Activated T-cell treated with anti-CD3 and anti-CD28 coated beads, Interleukin-2, amount 50 U/mL, for 72 hours (primary cell): Measurements from ENCODE around the gene NEURL1B. TPM values are rescaled to one million over a fixed set of nuclear protein-coding genes. Genes with fewer than 3 reads are reported as not detected.

ENCODE experiments used
- ATAC-seq, 2 donors: fragments of 150-1000 bp; cut with Tn5 transposase; replicated peaks in 1 of 2; 2 replicates each; pipeline ENCODE4 v1.10.0; 2021; ENCODE audit warnings: moderate library complexity in 2 of 2, mild to moderate bottlenecking in 1 of 2
- DNase-seq, 2 donors: peaks; one replicate each; pipeline ENCODE4 v3.0.0; 2021 to 2022; ENCODE audit warnings: mixed read lengths in 1 of 2
- H3K27ac Mint-ChIP-seq: one replicate; pipeline ENCODE4 v1.8.0; 2022; ENCODE audit warnings: mild to moderate bottlenecking, moderate library complexity, mixed read lengths
- H3K27me3 Mint-ChIP-seq: one replicate; pipeline ENCODE4 v1.8.0; 2022; ENCODE audit warnings: low read depth, mixed read lengths
- H3K36me3 Mint-ChIP-seq, 2 donors: one replicate each; pipeline ENCODE4 v1.8.0; 2022; ENCODE audit warnings: mixed read lengths in 2 of 2, mild to moderate bottlenecking in 1 of 2; ENCODE audit not compliant: insufficient read depth in 2 of 2
- H3K4me1 Mint-ChIP-seq: one replicate; pipeline ENCODE4 v1.8.0; 2022; ENCODE audit warnings: low read depth, mixed read lengths
- H3K4me3 Mint-ChIP-seq, 2 donors: one replicate each; pipeline ENCODE4 v1.8.0; 2022; ENCODE audit warnings: mild to moderate bottlenecking in 2 of 2, mixed read lengths in 2 of 2, moderate library complexity in 2 of 2
- H3K9me3 Mint-ChIP-seq, 2 donors: one replicate each; pipeline ENCODE4 v1.8.0; 2022; ENCODE audit warnings: mixed read lengths in 2 of 2
- total RNA-seq, 2 donors: library from RNA; stranded (reverse); gene quantifications; one replicate each; pipeline ENCODE4 v1.2.3, GENCODE V29; 2022

Gene NEURL1B
- total RNA-seq, 2 donors from 2014 or later = 0.29 to 0.63 TPM

- no peak for DNase-seq
- peaks cover 10% of the 10 kb centered on the region for H3K4me1 Mint-ChIP-seq
- no peaks in the 10 kb centered on the region for H3K36me3 Mint-ChIP-seq
- H3K27me3 Mint-ChIP-seq = peaks cover 9% of the 10 kb centered on the region
- no peak overlapping the region for H3K4me3 Mint-ChIP-seq
- no peaks in the 10 kb centered on the region for H3K9me3 Mint-ChIP-seq
- H3K27ac Mint-ChIP-seq = no peak overlapping the region
- no peak for ATAC-seq
Measured at GRCh38 chr5:172696171-172696849, 55.2 kb downstream of the NEURL1B start.

DNA sequence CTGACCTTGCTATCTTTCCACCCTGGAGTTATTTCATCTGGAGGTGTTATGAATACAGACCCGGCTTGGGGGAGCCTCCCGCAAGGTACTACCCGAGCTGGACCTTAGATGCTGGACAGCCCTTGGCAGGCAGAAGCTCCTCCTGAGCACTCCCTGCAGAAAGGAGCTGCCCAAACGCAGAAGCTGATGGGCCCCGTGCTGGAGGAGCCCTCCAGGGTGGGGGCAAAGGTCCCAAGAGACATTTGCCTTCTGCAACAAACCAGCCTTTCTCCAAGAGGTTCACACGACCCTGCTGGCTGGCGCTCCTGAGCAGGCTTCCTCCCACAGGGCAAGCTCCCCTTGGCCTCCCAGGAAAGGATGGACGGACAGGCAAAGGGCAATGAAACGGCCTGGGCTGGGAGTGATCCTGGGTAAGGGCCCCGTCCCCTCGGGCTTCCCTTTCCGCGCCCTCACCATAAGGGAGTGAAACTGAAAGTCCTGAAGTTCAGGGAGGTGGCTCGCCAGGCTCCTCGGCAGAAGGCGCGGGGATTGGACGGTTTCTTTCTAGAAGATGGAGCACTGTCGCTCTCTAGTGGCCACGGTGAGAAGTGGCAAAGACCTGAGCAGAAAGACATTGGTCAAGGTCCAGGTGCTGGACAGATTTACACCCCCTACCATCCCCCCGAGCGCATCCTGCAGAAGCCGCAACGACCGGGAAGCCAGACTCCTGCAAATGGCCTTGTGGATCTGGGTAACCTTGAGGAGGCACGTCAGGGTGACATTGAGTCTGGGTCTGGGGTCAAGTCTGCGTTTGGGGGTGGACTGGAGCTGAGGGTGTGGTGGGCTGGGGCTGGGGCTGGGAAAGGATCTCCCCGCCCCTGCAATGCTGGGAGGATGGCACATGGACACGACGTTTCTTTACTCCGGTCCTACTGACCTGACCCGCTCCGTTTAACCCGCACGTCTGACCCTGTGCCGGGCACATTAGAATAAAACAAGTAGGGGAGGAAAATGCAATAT, 56.4 kb downstream of the NEURL1B start:
- Mint-ChIP-seq H3K4me3 (peak overlapping the region; percentile 79 to 93), H3K36me3 (no peaks in the 10 kb centered on the region), H3K27me3 (peaks cover 18% of the 10 kb centered on the region), H3K27ac (peak overlapping the region; percentile 82), H3K4me1 (peaks cover 18% of the 10 kb centered on the region), H3K9me3 (no peaks in the 10 kb centered on the region)
- ATAC-seq = peak; percentile 92 to 94
- DNase-seq = peak; percentile 84 to 85

GRCh38 chr5:172699423-172699822, 58.4 kb downstream of the NEURL1B start:
- no peak overlapping the region for H3K4me3 Mint-ChIP-seq
- no peak for DNase-seq
- peaks cover 18% of the 10 kb centered on the region for H3K4me1 Mint-ChIP-seq
- H3K9me3 Mint-ChIP-seq = no peaks in the 10 kb centered on the region
- ATAC-seq = no peak
- H3K27me3 Mint-ChIP-seq = peaks cover 31% of the 10 kb centered on the region
- no peak overlapping the region for H3K27ac Mint-ChIP-seq
- H3K36me3 Mint-ChIP-seq = no peaks in the 10 kb centered on the region

DNA sequence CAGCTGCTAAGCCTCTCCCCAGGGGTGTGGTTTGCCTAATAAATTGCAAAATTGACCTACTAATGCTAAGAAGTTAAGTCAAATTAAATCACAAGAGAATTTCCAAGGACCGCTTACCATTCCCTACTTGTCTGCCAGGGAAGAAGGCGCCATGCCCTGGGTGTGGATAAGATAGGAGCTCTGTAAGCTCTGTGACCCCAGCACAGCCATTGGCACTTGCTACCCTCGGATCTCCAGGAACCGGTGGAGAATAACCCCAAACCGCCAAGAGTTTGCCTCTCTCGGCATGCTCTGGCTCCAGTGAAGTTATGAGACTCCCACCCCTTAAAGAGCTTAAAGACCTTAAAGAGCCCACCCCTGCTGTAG, 58.9 kb downstream of the NEURL1B start:
- ATAC-seq (no peak), DNase-seq (no peak)
- Mint-ChIP-seq H3K27me3 (peaks cover 36% of the 10 kb centered on the region), H3K4me3 (no peak overlapping the region), H3K4me1 (peaks cover 18% of the 10 kb centered on the region), H3K27ac (no peak overlapping the region), H3K9me3 (no peaks in the 10 kb centered on the region), H3K36me3 (no peaks in the 10 kb centered on the region)

GRCh38 chr5:172700365-172701290, 59.6 kb downstream of the NEURL1B start:
- no peak for ATAC-seq
- Mint-ChIP-seq H3K36me3 (no peaks in the 10 kb centered on the region), H3K27me3 (peaks cover 37% of the 10 kb centered on the region), H3K9me3 (no peaks in the 10 kb centered on the region), H3K4me1 (peaks cover 18% of the 10 kb centered on the region), H3K4me3 (no peak overlapping the region), H3K27ac (no peak overlapping the region)
- DNase-seq = no peak

GRCh38 chr5:172701291-172701656, 60.2 kb downstream of the NEURL1B start:
- ATAC-seq (no peak), DNase-seq (no peak)
- Mint-ChIP-seq H3K36me3 (no peaks in the 10 kb centered on the region), H3K27ac (no peak overlapping the region), H3K27me3 (peaks cover 42% of the 10 kb centered on the region), H3K4me1 (peaks cover 18% of the 10 kb centered on the region), H3K4me3 (no peak overlapping the region), H3K9me3 (no peaks in the 10 kb centered on the region)

DNA sequence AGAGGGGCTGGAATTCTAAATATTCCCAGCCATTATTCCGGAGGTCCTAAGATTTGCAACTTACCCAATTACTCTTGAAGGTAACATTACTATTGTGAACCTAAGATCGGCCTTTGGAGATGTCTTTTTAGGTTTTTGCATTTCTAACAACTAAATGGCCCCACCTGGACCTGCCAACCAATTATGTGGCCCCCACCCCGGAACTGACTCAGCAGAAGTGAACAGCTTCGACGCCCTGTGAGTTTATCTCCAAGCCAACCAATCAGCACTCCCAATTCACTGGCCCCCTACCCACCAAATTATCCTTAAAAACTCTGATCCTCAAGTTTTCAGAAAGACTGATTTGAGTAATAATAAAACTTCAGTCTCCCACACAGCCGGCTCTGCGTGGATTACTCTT, 62.9 kb downstream of the NEURL1B start:
- no peak overlapping the region for H3K27ac Mint-ChIP-seq
- no peak for ATAC-seq
- DNase-seq = no peak

DNA sequence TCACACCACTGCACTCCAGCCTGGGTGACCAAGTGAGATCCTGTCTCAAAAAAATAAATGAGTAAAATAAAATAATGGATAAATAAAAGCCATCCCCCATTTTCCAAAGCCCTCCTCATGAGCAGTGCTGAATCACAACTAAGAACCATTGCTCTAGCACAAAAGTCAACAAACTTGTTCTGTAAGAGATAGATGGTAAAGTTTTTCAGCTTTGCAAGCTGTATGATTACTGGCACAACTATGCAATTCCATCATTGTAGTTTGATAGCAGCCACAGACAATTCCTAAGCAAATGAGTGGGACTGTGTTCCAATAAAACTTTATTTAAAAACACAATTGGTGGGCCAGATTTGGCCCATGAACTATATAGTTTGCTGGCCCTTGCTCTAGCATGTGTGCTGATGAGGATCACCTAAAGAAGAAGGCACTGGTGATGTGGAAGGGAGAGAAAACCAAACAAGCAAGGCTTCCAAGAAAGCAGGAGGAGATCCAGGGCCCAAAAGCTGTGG, 64.6 kb downstream of the NEURL1B start:
- DNase-seq (no peak), ATAC-seq (no peak)
- no peak overlapping the region for H3K4me3 Mint-ChIP-seq
- peaks cover 59% of the 10 kb centered on the region for H3K27me3 Mint-ChIP-seq
- H3K36me3 Mint-ChIP-seq = no peaks in the 10 kb centered on the region
- H3K4me1 Mint-ChIP-seq = peaks cover 9% of the 10 kb centered on the region
- no peaks in the 10 kb centered on the region for H3K9me3 Mint-ChIP-seq
- no peak overlapping the region for H3K27ac Mint-ChIP-seq

More for the DNA sequence above, 62.9 kb downstream of the NEURL1B start:
- Mint-ChIP-seq H3K4me3 (no peak overlapping the region), H3K27me3 (peaks cover 59% of the 10 kb centered on the region), H3K36me3 (no peaks in the 10 kb centered on the region), H3K9me3 (no peaks in the 10 kb centered on the region), H3K4me1 (peaks cover 9% of the 10 kb centered on the region)

GRCh38 chr5:172706796-172707195, 65.7 kb downstream of the NEURL1B start:
- Mint-ChIP-seq H3K27me3 (peaks cover 52% of the 10 kb centered on the region), H3K36me3 (no peaks in the 10 kb centered on the region), H3K4me1 (peaks cover 3% of the 10 kb centered on the region), H3K9me3 (no peaks in the 10 kb centered on the region), H3K27ac (no peak overlapping the region), H3K4me3 (no peak overlapping the region)
- DNase-seq = no peak
- ATAC-seq = no peak

- Mint-ChIP-seq H3K9me3 (no peaks in the 10 kb centered on the region), H3K27ac (no peak overlapping the region), H3K27me3 (peaks cover 48% of the 10 kb centered on the region), H3K4me1 (no peaks in the 10 kb centered on the region), H3K36me3 (no peaks in the 10 kb centered on the region), H3K4me3 (no peak overlapping the region)
- DNase-seq (peak in 1 of 2 donors; percentile 23), ATAC-seq (no peak)
Measured at GRCh38 chr5:172707285-172708182, 66.5 kb downstream of the NEURL1B start.

- H3K36me3 Mint-ChIP-seq = no peaks in the 10 kb centered on the region
- H3K9me3 Mint-ChIP-seq = no peaks in the 10 kb centered on the region
- H3K4me1 Mint-ChIP-seq = no peaks in the 10 kb centered on the region
- H3K4me3 Mint-ChIP-seq = no peak overlapping the region
- ATAC-seq = no peak
- H3K27me3 Mint-ChIP-seq = peaks cover 42% of the 10 kb centered on the region
- no peak overlapping the region for H3K27ac Mint-ChIP-seq
- DNase-seq = no peak
Measured at GRCh38 chr5:172708183-172708505, 67.1 kb downstream of the NEURL1B start.

DNA sequence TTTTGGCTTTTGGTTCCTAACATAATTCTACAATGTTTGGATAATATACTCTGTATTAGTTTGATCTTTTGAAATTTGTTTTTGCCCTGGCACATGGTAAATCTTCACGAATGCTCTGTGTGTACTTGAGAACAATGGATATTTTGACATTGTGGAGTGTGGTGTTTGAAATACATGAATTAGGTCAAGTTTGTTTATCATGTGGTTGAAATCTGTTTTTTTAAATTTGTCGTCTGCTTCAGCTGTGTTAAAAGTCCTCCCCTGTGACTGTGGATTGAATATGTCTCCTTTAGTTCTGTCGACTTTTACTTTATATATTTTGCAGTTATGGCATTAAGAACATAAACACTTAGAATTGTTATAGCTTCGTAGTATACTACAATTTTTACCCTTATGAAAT, 69.6 kb downstream of the NEURL1B start:
- DNase-seq = no peak
- H3K4me3 Mint-ChIP-seq = no peak overlapping the region
- H3K27ac Mint-ChIP-seq = no peak overlapping the region
- no peak for ATAC-seq
- H3K9me3 Mint-ChIP-seq = no peaks in the 10 kb centered on the region
- no peaks in the 10 kb centered on the region for H3K4me1 Mint-ChIP-seq
- peaks cover 36% of the 10 kb centered on the region for H3K27me3 Mint-ChIP-seq
- H3K36me3 Mint-ChIP-seq = no peaks in the 10 kb centered on the region
